Measurements from ENCODE around the gene TDRD15.
"Not testable (repeated sequence)": the region's sequence is repeated elsewhere in the genome, so short reads cannot be mapped to it uniquely, and the experiment has no call there.

Gene TDRD15

GRCh38 chr2:21142149-21142548 is 18.4 kb downstream of the TDRD15 start:
- H3K4me3 ChIP-seq (ENCODE audit: low read depth in 1 of 5, low read length in 5 of 5), result no peak overlapping the region
- H3K27me3 ChIP-seq (ENCODE audit: control insufficient read depth in 5 of 5, insufficient read depth in 4 of 5, low read length in 5 of 5), result peaks cover 0 to 2% (median 0%) of the 10 kb centered on the region in 5 donors
- H3K9me3 ChIP-seq (ENCODE audit: control insufficient read depth in 5 of 5, low read length in 5 of 5), result no peaks in the 10 kb centered on the region
- H3K4me1 ChIP-seq (ENCODE audit: control insufficient read depth in 5 of 5, insufficient read depth in 5 of 5, low read length in 5 of 5), result no peaks in the 10 kb centered on the region
- no peaks in the 10 kb centered on the region for H3K36me3 ChIP-seq (ENCODE audit: control insufficient read depth in 5 of 5, insufficient read depth in 5 of 5, low read length in 5 of 5)
- H3K9ac ChIP-seq (ENCODE audit: low read length in 5 of 5), result no peak overlapping the region
- H3K27ac ChIP-seq (ENCODE audit: low read depth, low read length), result no peak overlapping the region

GRCh38 chr2:21146638-21147037 is 22.9 kb downstream of the TDRD15 start:
- H3K27ac ChIP-seq (ENCODE audit: low read depth, low read length), result no peak overlapping the region
- no peak overlapping the region for H3K4me3 ChIP-seq (ENCODE audit: low read depth in 1 of 5, low read length in 5 of 5)

GRCh38 chr2:21148718-21149117 is 24.9 kb downstream of the TDRD15 start:
- H3K36me3 ChIP-seq (ENCODE audit: control insufficient read depth in 5 of 5, insufficient read depth in 5 of 5, low read length in 5 of 5), result no peaks in the 10 kb centered on the region
- H3K4me3 ChIP-seq (ENCODE audit: low read depth in 1 of 5, low read length in 5 of 5), result no peak overlapping the region
- H3K27me3 ChIP-seq (ENCODE audit: control insufficient read depth in 5 of 5, insufficient read depth in 4 of 5, low read length in 5 of 5), result peaks cover 0 to 2% (median 0%) of the 10 kb centered on the region in 5 donors
- no peak overlapping the region for H3K27ac ChIP-seq (ENCODE audit: low read depth, low read length)
- no peak overlapping the region for H3K9ac ChIP-seq (ENCODE audit: low read length in 5 of 5)
- no peaks in the 10 kb centered on the region for H3K9me3 ChIP-seq (ENCODE audit: control insufficient read depth in 5 of 5, low read length in 5 of 5)
- no peaks in the 10 kb centered on the region for H3K4me1 ChIP-seq (ENCODE audit: control insufficient read depth in 5 of 5, insufficient read depth in 5 of 5, low read length in 5 of 5)

More at GRCh38 chr2:21146638-21147037, 22.9 kb downstream of the TDRD15 start:
- H3K9ac ChIP-seq (ENCODE audit: low read length in 5 of 5), result no peak overlapping the region
- H3K27me3 ChIP-seq (ENCODE audit: control insufficient read depth in 5 of 5, insufficient read depth in 4 of 5, low read length in 5 of 5), result peaks cover 0 to 2% (median 0%) of the 10 kb centered on the region in 5 donors
- H3K36me3 ChIP-seq (ENCODE audit: control insufficient read depth in 5 of 5, insufficient read depth in 5 of 5, low read length in 5 of 5), result no peaks in the 10 kb centered on the region
- no peaks in the 10 kb centered on the region for H3K9me3 ChIP-seq (ENCODE audit: control insufficient read depth in 5 of 5, low read length in 5 of 5)
- H3K4me1 ChIP-seq (ENCODE audit: control insufficient read depth in 5 of 5, insufficient read depth in 5 of 5, low read length in 5 of 5), result no peaks in the 10 kb centered on the region

GRCh38 chr2:21151234-21151633 is 27.5 kb downstream of the TDRD15 start:
- H3K4me1 ChIP-seq (ENCODE audit: control insufficient read depth in 5 of 5, insufficient read depth in 5 of 5, low read length in 5 of 5); H3K36me3 ChIP-seq (ENCODE audit: control insufficient read depth in 5 of 5, insufficient read depth in 5 of 5, low read length in 5 of 5); H3K9me3 ChIP-seq (ENCODE audit: control insufficient read depth in 5 of 5, low read length in 5 of 5); H3K27ac ChIP-seq (ENCODE audit: low read depth, low read length); H3K9ac ChIP-seq (ENCODE audit: low read length in 5 of 5); H3K4me3 ChIP-seq (ENCODE audit: low read depth in 1 of 5, low read length in 5 of 5); H3K27me3 ChIP-seq (ENCODE audit: control insufficient read depth in 5 of 5, insufficient read depth in 4 of 5, low read length in 5 of 5): not testable (repeated sequence)

GRCh38 chr2:21155365-21156136 is 31.8 kb downstream of the TDRD15 start:
- Histone ChIP-seq H3K9me3 (ENCODE audit: control insufficient read depth in 5 of 5, low read length in 5 of 5) (no peaks in the 10 kb centered on the region), H3K36me3 (ENCODE audit: control insufficient read depth in 5 of 5, insufficient read depth in 5 of 5, low read length in 5 of 5) (no peaks in the 10 kb centered on the region), H3K4me1 (ENCODE audit: control insufficient read depth in 5 of 5, insufficient read depth in 5 of 5, low read length in 5 of 5) (no peaks in the 10 kb centered on the region), H3K27ac (ENCODE audit: low read depth, low read length) (no peak overlapping the region), H3K27me3 (ENCODE audit: control insufficient read depth in 5 of 5, insufficient read depth in 4 of 5, low read length in 5 of 5) (no peaks in the 10 kb centered on the region), H3K4me3 (ENCODE audit: low read depth in 1 of 5, low read length in 5 of 5) (no peak overlapping the region), H3K9ac (ENCODE audit: low read length in 5 of 5) (no peak overlapping the region)

- Histone ChIP-seq H3K36me3 (ENCODE audit: control insufficient read depth in 5 of 5, insufficient read depth in 5 of 5, low read length in 5 of 5) (no peaks in the 10 kb centered on the region), H3K4me3 (ENCODE audit: low read depth in 1 of 5, low read length in 5 of 5) (no peak overlapping the region), H3K9ac (ENCODE audit: low read length in 5 of 5) (no peak overlapping the region), H3K27me3 (ENCODE audit: control insufficient read depth in 5 of 5, insufficient read depth in 4 of 5, low read length in 5 of 5) (no peaks in the 10 kb centered on the region), H3K4me1 (ENCODE audit: control insufficient read depth in 5 of 5, insufficient read depth in 5 of 5, low read length in 5 of 5) (no peaks in the 10 kb centered on the region), H3K27ac (ENCODE audit: low read depth, low read length) (no peak overlapping the region), H3K9me3 (ENCODE audit: control insufficient read depth in 5 of 5, low read length in 5 of 5) (no peaks in the 10 kb centered on the region)
These were observed 37.4 kb downstream of the TDRD15 start for GRCh38 chr2:21161122-21161521.

GRCh38 chr2:21161832-21162614 is 38.3 kb downstream of the TDRD15 start:
- no peaks in the 10 kb centered on the region for H3K9me3 ChIP-seq (ENCODE audit: control insufficient read depth in 5 of 5, low read length in 5 of 5)
- H3K4me3 ChIP-seq (ENCODE audit: low read depth in 1 of 5, low read length in 5 of 5), result no peak overlapping the region
- H3K27me3 ChIP-seq (ENCODE audit: control insufficient read depth in 5 of 5, insufficient read depth in 4 of 5, low read length in 5 of 5), result no peaks in the 10 kb centered on the region
- H3K9ac ChIP-seq (ENCODE audit: low read length in 5 of 5), result no peak overlapping the region
- no peak overlapping the region for H3K27ac ChIP-seq (ENCODE audit: low read depth, low read length)
- no peaks in the 10 kb centered on the region for H3K36me3 ChIP-seq (ENCODE audit: control insufficient read depth in 5 of 5, insufficient read depth in 5 of 5, low read length in 5 of 5)
- no peaks in the 10 kb centered on the region for H3K4me1 ChIP-seq (ENCODE audit: control insufficient read depth in 5 of 5, insufficient read depth in 5 of 5, low read length in 5 of 5)

- Histone ChIP-seq H3K27ac (ENCODE audit: low read depth, low read length) (no peak overlapping the region), H3K9me3 (ENCODE audit: control insufficient read depth in 5 of 5, low read length in 5 of 5) (no peaks in the 10 kb centered on the region), H3K36me3 (ENCODE audit: control insufficient read depth in 5 of 5, insufficient read depth in 5 of 5, low read length in 5 of 5) (no peaks in the 10 kb centered on the region), H3K9ac (ENCODE audit: low read length in 5 of 5) (no peak overlapping the region), H3K27me3 (ENCODE audit: control insufficient read depth in 5 of 5, insufficient read depth in 4 of 5, low read length in 5 of 5) (no peaks in the 10 kb centered on the region), H3K4me1 (ENCODE audit: control insufficient read depth in 5 of 5, insufficient read depth in 5 of 5, low read length in 5 of 5) (no peaks in the 10 kb centered on the region), H3K4me3 (ENCODE audit: low read depth in 1 of 5, low read length in 5 of 5) (no peak overlapping the region)
These were observed 38.8 kb downstream of the TDRD15 start for GRCh38 chr2:21162615-21162878.

GRCh38 chr2:21163213-21163612 is 39.4 kb downstream of the TDRD15 start:
- Histone ChIP-seq H3K9me3 (ENCODE audit: control insufficient read depth in 5 of 5, low read length in 5 of 5) (no peaks in the 10 kb centered on the region), H3K4me1 (ENCODE audit: control insufficient read depth in 5 of 5, insufficient read depth in 5 of 5, low read length in 5 of 5) (no peaks in the 10 kb centered on the region), H3K27ac (ENCODE audit: low read depth, low read length) (no peak overlapping the region), H3K4me3 (ENCODE audit: low read depth in 1 of 5, low read length in 5 of 5) (no peak overlapping the region), H3K27me3 (ENCODE audit: control insufficient read depth in 5 of 5, insufficient read depth in 4 of 5, low read length in 5 of 5) (no peaks in the 10 kb centered on the region), H3K9ac (ENCODE audit: low read length in 5 of 5) (no peak overlapping the region), H3K36me3 (ENCODE audit: control insufficient read depth in 5 of 5, insufficient read depth in 5 of 5, low read length in 5 of 5) (no peaks in the 10 kb centered on the region)

GRCh38 chr2:21165350-21165749 is 41.6 kb downstream of the TDRD15 start:
- H3K36me3 ChIP-seq (ENCODE audit: control insufficient read depth in 5 of 5, insufficient read depth in 5 of 5, low read length in 5 of 5), result no peaks in the 10 kb centered on the region
- no peaks in the 10 kb centered on the region for H3K4me1 ChIP-seq (ENCODE audit: control insufficient read depth in 5 of 5, insufficient read depth in 5 of 5, low read length in 5 of 5)
- H3K27me3 ChIP-seq (ENCODE audit: control insufficient read depth in 5 of 5, insufficient read depth in 4 of 5, low read length in 5 of 5), result no peaks in the 10 kb centered on the region
- H3K9ac ChIP-seq (ENCODE audit: low read length in 5 of 5), result no peak overlapping the region
- H3K4me3 ChIP-seq (ENCODE audit: low read depth in 1 of 5, low read length in 5 of 5), result no peak overlapping the region
- H3K27ac ChIP-seq (ENCODE audit: low read depth, low read length), result no peak overlapping the region
- no peaks in the 10 kb centered on the region for H3K9me3 ChIP-seq (ENCODE audit: control insufficient read depth in 5 of 5, low read length in 5 of 5)
